Progenitor cell of endocrine pancreas (in vitro differentiated cells): ENCODE measurements around the gene IL20. TPM values are rescaled to one million over a fixed set of nuclear protein-coding genes. Genes with fewer than 3 reads are reported as not detected.

ENCODE experiments used
- DNase-seq: peaks from one replicate; pipeline ENCODE4 v3.0.0; 2021; ENCODE audit warnings: low spot score; ENCODE audit not compliant: unreplicated experiment
- H3K27ac Mint-ChIP-seq: 2 replicates; pipeline ENCODE4 v1.8.0; 2021; ENCODE audit warnings: mild to moderate bottlenecking, moderate library complexity, mixed read lengths
- H3K27me3 Mint-ChIP-seq: 2 replicates; pipeline ENCODE4 v1.8.0; 2021; ENCODE audit warnings: mixed read lengths
- H3K36me3 Mint-ChIP-seq: 2 replicates; pipeline ENCODE4 v1.8.0; 2022; ENCODE audit warnings: mixed read lengths; ENCODE audit not compliant: insufficient read depth
- H3K4me1 Mint-ChIP-seq: 2 replicates; pipeline ENCODE4 v1.8.0; 2021; ENCODE audit warnings: low read depth, mixed read lengths
- H3K4me3 Mint-ChIP-seq: 2 replicates; pipeline ENCODE4 v1.8.0; 2021; ENCODE audit warnings: low read depth, mild to moderate bottlenecking, moderate library complexity, mixed read lengths
- H3K9me3 Mint-ChIP-seq: 2 replicates; pipeline ENCODE4 v1.8.0; 2021; ENCODE audit warnings: low read depth, mixed read lengths
- total RNA-seq: library from RNA; stranded (reverse); gene quantifications from 2 replicates; pipeline ENCODE4 v1.2.1, GENCODE V29; 2021
- TF ChIP-seq, protein P1 (sequence below): fragments of 200-600 bp; sonication (generic); IDR thresholded peaks from one replicate; pipeline ENCODE4 v1.5.0; 2021; ENCODE audit warnings: antibody characterized with exemption, mild to moderate bottlenecking; ENCODE audit not compliant: unreplicated experiment

Gene IL20
- total RNA-seq, 1 donor from 2014 or later, result not detected

DNA sequence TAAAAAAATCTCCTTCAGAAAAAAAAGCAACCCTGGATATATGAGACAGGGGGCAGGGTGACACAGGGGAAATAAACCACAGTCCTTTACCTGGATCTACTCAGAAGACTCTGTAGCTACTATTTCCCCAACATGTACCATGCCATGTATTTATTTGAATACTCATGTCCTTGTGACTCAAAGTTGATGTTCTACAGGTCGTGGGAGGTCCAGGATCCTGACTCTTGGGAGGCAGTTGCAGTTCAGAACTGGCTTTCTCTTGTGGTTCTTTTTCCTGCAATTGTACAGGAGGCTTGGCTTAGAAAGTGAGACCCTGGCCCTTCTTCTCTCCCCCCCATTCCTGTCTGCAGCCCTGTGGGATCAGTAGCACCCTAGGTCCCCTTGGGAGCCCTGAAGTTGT, 26.0 kb downstream of the IL20 start:
- no peak for DNase-seq
- Mint-ChIP-seq H3K4me3 (no peak overlapping the region), H3K9me3 (no peaks in the 10 kb centered on the region), H3K36me3 (no peaks in the 10 kb centered on the region), H3K4me1 (peaks cover 8% of the 10 kb centered on the region), H3K27me3 (peaks cover 34% of the 10 kb centered on the region), H3K27ac (no peak overlapping the region)
- TF ChIP-seq, protein P1, sequence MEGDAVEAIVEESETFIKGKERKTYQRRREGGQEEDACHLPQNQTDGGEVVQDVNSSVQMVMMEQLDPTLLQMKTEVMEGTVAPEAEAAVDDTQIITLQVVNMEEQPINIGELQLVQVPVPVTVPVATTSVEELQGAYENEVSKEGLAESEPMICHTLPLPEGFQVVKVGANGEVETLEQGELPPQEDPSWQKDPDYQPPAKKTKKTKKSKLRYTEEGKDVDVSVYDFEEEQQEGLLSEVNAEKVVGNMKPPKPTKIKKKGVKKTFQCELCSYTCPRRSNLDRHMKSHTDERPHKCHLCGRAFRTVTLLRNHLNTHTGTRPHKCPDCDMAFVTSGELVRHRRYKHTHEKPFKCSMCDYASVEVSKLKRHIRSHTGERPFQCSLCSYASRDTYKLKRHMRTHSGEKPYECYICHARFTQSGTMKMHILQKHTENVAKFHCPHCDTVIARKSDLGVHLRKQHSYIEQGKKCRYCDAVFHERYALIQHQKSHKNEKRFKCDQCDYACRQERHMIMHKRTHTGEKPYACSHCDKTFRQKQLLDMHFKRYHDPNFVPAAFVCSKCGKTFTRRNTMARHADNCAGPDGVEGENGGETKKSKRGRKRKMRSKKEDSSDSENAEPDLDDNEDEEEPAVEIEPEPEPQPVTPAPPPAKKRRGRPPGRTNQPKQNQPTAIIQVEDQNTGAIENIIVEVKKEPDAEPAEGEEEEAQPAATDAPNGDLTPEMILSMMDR, result no peak

- H3K36me3 Mint-ChIP-seq, result no peaks in the 10 kb centered on the region
- no peak overlapping the region for H3K4me3 Mint-ChIP-seq
- TF ChIP-seq, protein P1, result no peak
- no peak for DNase-seq
- peaks cover 30% of the 10 kb centered on the region for H3K27me3 Mint-ChIP-seq
- peaks cover 8% of the 10 kb centered on the region for H3K4me1 Mint-ChIP-seq
- H3K27ac Mint-ChIP-seq, result no peak overlapping the region
- no peaks in the 10 kb centered on the region for H3K9me3 Mint-ChIP-seq
Measured at GRCh38 chr1:206892351-206892984, 27.0 kb downstream of the IL20 start.

DNA sequence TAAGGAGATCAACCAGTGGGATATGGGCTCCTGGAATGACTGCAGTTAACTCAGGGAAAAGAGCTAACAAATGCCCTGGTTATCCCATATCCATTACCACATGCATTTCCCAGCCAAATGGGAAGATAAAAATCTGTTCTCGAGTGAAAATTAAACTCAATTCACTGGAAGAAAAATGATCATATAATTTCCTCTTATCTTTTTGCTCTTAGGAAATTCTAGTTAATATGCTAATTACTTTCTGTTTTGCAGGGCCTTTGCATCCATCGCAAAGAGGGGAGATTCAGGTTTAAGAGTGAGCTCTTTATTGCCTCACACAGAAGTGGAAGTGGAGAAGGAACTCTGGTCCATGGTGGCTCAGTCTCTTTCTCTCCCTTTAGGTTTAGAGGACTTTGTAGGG, 28.0 kb downstream of the IL20 start:
- Mint-ChIP-seq H3K9me3 (no peaks in the 10 kb centered on the region), H3K36me3 (no peaks in the 10 kb centered on the region), H3K4me1 (peaks cover 8% of the 10 kb centered on the region), H3K27ac (no peak overlapping the region), H3K27me3 (peaks cover 31% of the 10 kb centered on the region), H3K4me3 (no peak overlapping the region)
- DNase-seq, result no peak
- TF ChIP-seq, protein P1, result no peak

GRCh38 chr1:206895325-206895724, 29.9 kb downstream of the IL20 start:
- DNase-seq, result no peak
- H3K27me3 Mint-ChIP-seq, result peaks cover 37% of the 10 kb centered on the region
- H3K36me3 Mint-ChIP-seq, result no peaks in the 10 kb centered on the region
- H3K9me3 Mint-ChIP-seq, result no peaks in the 10 kb centered on the region
- peaks cover 8% of the 10 kb centered on the region for H3K4me1 Mint-ChIP-seq
- TF ChIP-seq, protein P1, result no peak
- no peak overlapping the region for H3K27ac Mint-ChIP-seq
- no peak overlapping the region for H3K4me3 Mint-ChIP-seq

DNA sequence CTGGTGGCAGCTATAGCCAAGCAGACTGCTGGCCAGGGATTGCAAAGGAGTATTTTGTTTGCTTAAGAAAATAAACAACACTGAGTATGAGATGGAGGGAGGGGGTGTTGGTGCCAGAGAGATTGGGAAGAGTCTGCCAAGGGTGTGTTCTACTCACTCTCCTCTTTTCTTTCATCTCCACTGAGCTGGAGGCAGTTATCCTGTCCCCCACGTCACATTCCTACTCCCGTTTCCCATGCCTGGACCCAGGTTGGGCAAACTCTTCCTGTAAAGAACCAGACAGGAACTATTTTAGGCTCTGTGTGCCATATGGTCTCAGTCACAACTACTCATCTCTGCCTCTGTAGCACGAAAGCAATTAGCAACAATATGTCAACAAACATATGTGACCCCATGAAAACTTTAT, 30.4 kb downstream of the IL20 start:
- no peaks in the 10 kb centered on the region for H3K36me3 Mint-ChIP-seq
- no peaks in the 10 kb centered on the region for H3K9me3 Mint-ChIP-seq
- peaks cover 41% of the 10 kb centered on the region for H3K27me3 Mint-ChIP-seq
- peaks cover 8% of the 10 kb centered on the region for H3K4me1 Mint-ChIP-seq
- DNase-seq, result no peak
- TF ChIP-seq, protein P1, result no peak
- no peak overlapping the region for H3K27ac Mint-ChIP-seq
- no peak overlapping the region for H3K4me3 Mint-ChIP-seq
